ENCODE measurements around the gene SLC25A26.

The SLC25A26 gene

DNA sequence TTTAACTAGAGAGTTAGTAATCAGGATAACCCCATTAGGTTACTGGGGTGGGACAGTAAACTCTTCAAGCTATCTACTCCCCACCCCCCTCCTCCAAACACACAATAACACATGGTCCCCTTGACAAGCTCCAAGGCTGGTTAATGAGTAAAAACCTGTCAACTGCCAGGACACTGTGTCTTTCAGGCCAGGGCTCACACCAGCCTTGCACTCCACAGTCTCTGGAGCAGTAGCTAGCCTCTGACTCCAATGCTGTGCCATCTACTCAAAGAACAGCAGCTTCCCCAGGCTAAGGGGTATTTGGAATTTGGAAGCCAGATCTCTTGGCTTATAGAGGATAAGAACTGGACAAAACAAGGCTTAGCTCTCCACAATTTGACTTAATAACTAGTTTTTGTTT lies 164.3 kb downstream of the SLC25A26 start:
- H3K4me3 ChIP-seq (ENCODE audit: low read depth, low read length): no peak overlapping the region
- TF ChIP-seq, protein P1, sequence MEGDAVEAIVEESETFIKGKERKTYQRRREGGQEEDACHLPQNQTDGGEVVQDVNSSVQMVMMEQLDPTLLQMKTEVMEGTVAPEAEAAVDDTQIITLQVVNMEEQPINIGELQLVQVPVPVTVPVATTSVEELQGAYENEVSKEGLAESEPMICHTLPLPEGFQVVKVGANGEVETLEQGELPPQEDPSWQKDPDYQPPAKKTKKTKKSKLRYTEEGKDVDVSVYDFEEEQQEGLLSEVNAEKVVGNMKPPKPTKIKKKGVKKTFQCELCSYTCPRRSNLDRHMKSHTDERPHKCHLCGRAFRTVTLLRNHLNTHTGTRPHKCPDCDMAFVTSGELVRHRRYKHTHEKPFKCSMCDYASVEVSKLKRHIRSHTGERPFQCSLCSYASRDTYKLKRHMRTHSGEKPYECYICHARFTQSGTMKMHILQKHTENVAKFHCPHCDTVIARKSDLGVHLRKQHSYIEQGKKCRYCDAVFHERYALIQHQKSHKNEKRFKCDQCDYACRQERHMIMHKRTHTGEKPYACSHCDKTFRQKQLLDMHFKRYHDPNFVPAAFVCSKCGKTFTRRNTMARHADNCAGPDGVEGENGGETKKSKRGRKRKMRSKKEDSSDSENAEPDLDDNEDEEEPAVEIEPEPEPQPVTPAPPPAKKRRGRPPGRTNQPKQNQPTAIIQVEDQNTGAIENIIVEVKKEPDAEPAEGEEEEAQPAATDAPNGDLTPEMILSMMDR (IDR thresholded peaks at IDR 0.05; ENCODE audit: low read depth, low read length): no peak

DNA sequence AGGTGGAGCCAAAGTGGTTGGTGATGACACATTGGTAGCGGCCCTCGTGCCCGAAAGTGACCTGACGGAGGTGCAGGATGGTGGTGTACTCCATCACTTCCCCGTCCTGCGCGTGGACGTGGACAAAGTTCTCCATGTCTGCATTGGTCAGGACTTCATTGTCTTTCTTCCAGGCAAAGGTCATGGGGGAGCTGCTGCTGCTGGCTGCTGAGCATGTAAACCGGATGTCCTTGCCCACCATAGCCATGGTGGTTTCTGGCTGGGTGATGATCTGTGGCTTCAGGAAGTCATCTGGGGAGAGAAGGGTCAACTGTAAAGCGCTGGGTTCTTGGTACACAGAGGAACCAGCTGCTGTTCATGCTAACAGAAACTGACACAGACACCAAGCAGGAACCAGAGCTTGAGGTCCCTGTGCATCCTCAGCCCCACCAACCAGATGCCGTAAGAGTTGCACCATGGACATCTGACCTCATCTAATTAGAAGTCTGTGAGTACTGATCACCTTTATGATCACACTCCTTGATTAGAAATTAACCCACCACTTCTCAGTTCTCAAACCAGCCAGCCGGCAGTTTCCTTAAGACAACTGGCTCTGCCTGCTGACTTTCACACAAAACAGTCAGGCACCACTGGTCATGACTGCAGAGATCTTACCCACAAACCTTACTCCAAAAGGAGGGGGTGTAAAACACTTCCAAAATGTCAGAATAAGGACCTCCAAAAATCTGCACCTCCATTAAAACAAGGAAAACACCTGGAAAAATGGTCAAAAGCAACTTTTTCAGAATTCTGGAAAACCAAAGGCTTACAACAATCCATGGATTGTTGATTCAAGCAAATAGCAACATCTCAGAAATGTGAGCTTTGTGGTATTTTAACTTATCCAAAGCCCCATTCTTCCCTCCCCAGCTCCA lies 165.5 kb downstream of the SLC25A26 start:
- H3K4me3 ChIP-seq (ENCODE audit: low read depth, low read length): no peak overlapping the region
- TF ChIP-seq, protein P1 (IDR thresholded peaks at IDR 0.05; ENCODE audit: low read depth, low read length): no peak

DNA sequence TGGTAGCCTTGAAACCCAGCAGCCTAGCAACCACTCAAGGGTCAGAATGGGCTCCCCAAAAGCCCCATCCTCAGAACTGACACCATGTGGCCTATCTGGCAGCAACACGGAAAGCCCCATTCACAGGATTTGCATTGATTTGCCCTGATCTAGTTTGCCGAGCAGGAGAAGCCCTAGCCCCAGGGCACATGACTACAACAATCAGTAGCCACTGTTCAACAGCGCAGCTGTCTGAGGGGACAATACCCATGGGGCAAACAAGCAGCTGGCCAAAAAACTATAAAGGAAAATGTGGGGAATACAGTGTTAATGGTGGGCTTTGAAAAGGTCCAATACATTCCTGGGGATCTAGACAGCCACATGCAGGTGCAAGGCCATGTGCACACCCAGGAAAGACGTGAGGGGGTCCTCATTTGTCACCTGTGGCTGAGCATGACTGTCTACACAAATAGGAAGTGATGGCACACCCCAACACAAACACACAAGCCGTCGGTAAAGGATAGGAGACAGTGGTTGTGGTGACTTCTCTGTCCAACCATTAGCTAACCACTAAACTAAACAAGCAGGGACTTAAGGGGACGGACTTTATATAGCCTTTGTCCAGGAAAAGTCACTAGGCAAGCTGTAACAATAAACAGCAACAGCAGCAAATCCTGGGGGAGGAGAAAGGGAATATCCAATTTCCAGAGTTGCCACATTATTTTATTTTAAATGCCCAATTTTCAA lies 166.3 kb downstream of the SLC25A26 start:
- no peak overlapping the region for H3K4me3 ChIP-seq (ENCODE audit: low read depth, low read length)
- TF ChIP-seq, protein P1 (IDR thresholded peaks at IDR 0.05; ENCODE audit: low read depth, low read length): no peak

DNA sequence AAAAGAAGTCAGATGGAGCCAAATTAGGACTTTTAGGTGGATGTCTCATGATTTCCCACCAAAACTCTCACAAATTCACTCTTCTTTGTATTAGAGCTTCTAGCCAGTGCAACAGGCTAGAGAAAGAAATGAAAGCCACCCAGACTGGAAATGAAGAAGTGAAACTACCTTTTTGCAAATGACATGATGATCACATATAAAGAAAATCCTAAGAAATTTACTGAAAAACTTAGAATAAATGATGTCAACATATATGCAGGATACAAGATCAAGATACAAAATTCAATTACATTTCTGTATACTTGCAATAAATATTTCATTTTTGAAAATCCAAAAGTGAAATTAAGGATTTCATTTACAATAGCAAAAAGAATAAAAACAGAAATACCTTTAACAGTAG lies 169.2 kb downstream of the SLC25A26 start:
- TF ChIP-seq, protein P1 (IDR thresholded peaks at IDR 0.05; ENCODE audit: low read depth, low read length): no peak
- H3K4me3 ChIP-seq (ENCODE audit: low read depth, low read length): no peak overlapping the region

DNA sequence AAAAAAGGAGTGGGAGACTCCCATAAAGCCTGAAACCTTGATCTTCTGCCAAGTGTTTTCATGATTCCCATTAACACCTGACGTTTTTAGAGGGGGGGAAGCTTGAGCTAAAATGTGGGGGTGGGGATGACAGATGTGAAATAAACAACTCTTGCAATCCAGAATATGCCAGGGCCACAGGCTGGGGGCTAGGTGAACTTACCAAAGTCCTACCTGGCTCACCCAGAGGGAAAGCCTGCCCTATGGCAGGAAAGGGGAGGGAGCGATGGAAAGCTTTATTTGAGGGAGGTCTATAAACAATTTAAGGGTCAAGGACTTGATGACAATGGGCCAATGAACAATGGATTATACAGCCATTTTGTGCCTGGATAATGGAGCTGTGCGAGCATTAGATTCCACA lies 171.7 kb downstream of the SLC25A26 start:
- no peak overlapping the region for H3K4me3 ChIP-seq (ENCODE audit: low read depth, low read length)
- TF ChIP-seq, protein P1 (IDR thresholded peaks at IDR 0.05; ENCODE audit: low read depth, low read length): no peak

DNA sequence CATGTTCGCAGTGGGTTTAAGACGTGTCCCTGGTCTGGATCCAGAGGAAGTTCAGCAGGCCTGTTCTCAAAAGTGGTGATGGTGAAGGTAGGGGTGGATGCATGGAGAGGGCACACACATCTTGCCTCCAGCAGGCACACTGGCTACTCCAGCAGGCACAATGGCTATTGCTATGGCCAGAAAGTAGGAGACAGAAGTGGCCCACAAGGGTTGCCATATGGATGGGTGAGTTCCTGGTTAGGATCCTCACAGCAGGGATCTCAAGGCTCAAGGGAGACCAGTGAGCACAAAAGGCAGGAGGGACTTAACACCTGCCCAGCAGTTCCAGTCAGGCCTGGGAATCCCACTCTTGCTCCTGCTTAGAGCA lies 172.1 kb downstream of the SLC25A26 start:
- TF ChIP-seq, protein P1 (IDR thresholded peaks at IDR 0.05; ENCODE audit: low read depth, low read length): no peak
- H3K4me3 ChIP-seq (ENCODE audit: low read depth, low read length): no peak overlapping the region

All from WI38 (cell line).